Liver (tissue), 9 donors: ENCODE results near the gene MED15. TPM values are rescaled to one million over a fixed set of nuclear protein-coding genes. Genes with fewer than 3 reads are reported as not detected.

ENCODE experiments used
- DNase-seq: peaks from one replicate; pipeline ENCODE4 v3.0.0-alpha.2; 2017; ENCODE audit warnings: low spot score
- H3K27ac ChIP-seq, 2 donors: one replicate each; pipeline ENCODE4 v1.7.0; 2013; ENCODE audit warnings: inconsistent platforms in 2 of 2, low read length in 2 of 2, control low read depth in 1 of 2, low read depth in 1 of 2, mild to moderate bottlenecking in 1 of 2
- H3K27me3 ChIP-seq, 4 donors: one replicate each; pipeline versions ENCODE4 v1.6.1 to v1.7.0; 2013; ENCODE audit warnings: low read length in 3 of 4, inconsistent platforms in 1 of 4, mild to moderate bottlenecking in 1 of 4, moderate library complexity in 1 of 4; ENCODE audit not compliant: control insufficient read depth in 4 of 4, insufficient read depth in 4 of 4
- H3K36me3 ChIP-seq, 4 donors: one replicate each; pipeline versions ENCODE4 v1.6.1 to v1.7.0; 2013; ENCODE audit warnings: low read length in 3 of 4, mild to moderate bottlenecking in 3 of 4, low read depth in 1 of 4, moderate library complexity in 1 of 4; ENCODE audit not compliant: control insufficient read depth in 4 of 4, insufficient read depth in 3 of 4
- H3K4me1 ChIP-seq, 4 donors: one replicate each; pipeline versions ENCODE4 v1.6.1 to v1.7.0; 2013; ENCODE audit warnings: low read length in 3 of 4, mild to moderate bottlenecking in 3 of 4, moderate library complexity in 1 of 4; ENCODE audit not compliant: control insufficient read depth in 4 of 4, insufficient read depth in 4 of 4
- H3K4me3 ChIP-seq, 3 donors: one replicate each; pipeline versions ENCODE4 v1.6.1 to v1.7.0; 2013; ENCODE audit warnings: low read length in 3 of 3, control low read depth in 1 of 3, low read depth in 1 of 3, mild to moderate bottlenecking in 1 of 3
- H3K9ac ChIP-seq, 2 donors: one replicate each; pipeline ENCODE4 v1.7.0; 2013; ENCODE audit warnings: low read length in 2 of 2, mild to moderate bottlenecking in 2 of 2, moderate library complexity in 2 of 2, control low read depth in 1 of 2, low read depth in 1 of 2
- H3K9me3 ChIP-seq, 4 donors: one replicate each; pipeline versions ENCODE4 v1.6.1 to v1.7.0; 2013; ENCODE audit warnings: low read length in 3 of 4; ENCODE audit not compliant: control insufficient read depth in 4 of 4
- CTCF ChIP-seq: fragments of 150-350 bp; IDR thresholded peaks from 2 replicates; pipeline ENCODE4 v1.5.1; 2017; ENCODE audit warnings: improper control_type of control experiment, low read depth, low read length; ENCODE audit not compliant: missing input control
- EGR1 ChIP-seq, 2 donors: IDR thresholded peaks; 2 replicates each; pipeline ENCODE4 v1.6.1; 2016 to 2018; ENCODE audit warnings: antibody characterized with exemption in 2 of 2, low read depth in 2 of 2
- FOXA1 ChIP-seq: IDR thresholded peaks from 2 replicates; pipeline ENCODE4 v1.6.1; 2016; ENCODE audit warnings: antibody characterized with exemption
- FOXA2 ChIP-seq: IDR thresholded peaks from 2 replicates; pipeline ENCODE4 v1.6.1; 2016; ENCODE audit warnings: antibody characterized with exemption
- GABPA ChIP-seq, 2 donors: IDR thresholded peaks in 1 of 2; conservative IDR thresholded peaks in 1 of 2; 2 replicates each; pipeline ENCODE4 v1.6.1; 2016; ENCODE audit warnings: antibody characterized with exemption in 2 of 2, mild to moderate bottlenecking in 1 of 2, moderate library complexity in 1 of 2
- HNF4A ChIP-seq, 2 donors: conservative IDR thresholded peaks; 2 replicates each; pipeline ENCODE4 v1.6.1; 2016; ENCODE audit warnings: antibody characterized with exemption in 2 of 2, mild to moderate bottlenecking in 2 of 2
- HNF4G ChIP-seq: IDR thresholded peaks from 2 replicates; pipeline ENCODE4 v1.6.1; 2016; ENCODE audit warnings: antibody characterized with exemption
- JUND ChIP-seq, 2 donors: IDR thresholded peaks; 2 replicates each; pipeline ENCODE4 v1.6.1; 2016; ENCODE audit warnings: antibody characterized with exemption in 2 of 2
- MAX ChIP-seq: IDR thresholded peaks from 2 replicates; pipeline ENCODE4 v1.6.1; 2016; ENCODE audit warnings: antibody characterized with exemption
- NR2F2 ChIP-seq: IDR thresholded peaks from 2 replicates; pipeline ENCODE4 v1.6.1; 2016; ENCODE audit warnings: antibody characterized with exemption
- REST ChIP-seq: IDR thresholded peaks from 2 replicates; pipeline ENCODE4 v1.6.1; 2016; ENCODE audit warnings: antibody characterized with exemption, mild to moderate bottlenecking
- SP1 ChIP-seq: IDR thresholded peaks from 2 replicates; pipeline ENCODE4 v1.6.1; 2018; ENCODE audit warnings: antibody characterized with exemption, mild to moderate bottlenecking
- TAF1 ChIP-seq: conservative IDR thresholded peaks from 2 replicates; pipeline ENCODE4 v1.6.1; 2016; ENCODE audit warnings: antibody characterized with exemption, mild to moderate bottlenecking
- YY1 ChIP-seq: IDR thresholded peaks from 2 replicates; pipeline ENCODE4 v1.6.1; 2016; ENCODE audit warnings: antibody characterized with exemption, mild to moderate bottlenecking
- ZBTB33 ChIP-seq: IDR thresholded peaks from 2 replicates; pipeline ENCODE4 v1.6.1; 2016; ENCODE audit warnings: antibody characterized with exemption
- WGBS: extraction: QIAGEN DNeasy Blood & Tissue Kit; methylation state at CpG from one replicate; pipeline ENCODE4 v1.1.7; 2013; 5-methylcytosine and 5-hydroxymethylcytosine counted together
- polyA plus RNA-seq, 2 donors: library from polyadenylated mRNA; stranded (reverse) in 1 of 2; unstranded in 1 of 2; fragments of 200-250 nt in 1 of 2; fragments of >200 nt in 1 of 2; fragmentation: Nextera tagmentation in 1 of 2; extraction: Ambion mirVana in 1 of 2; gene quantifications; one replicate each; pipeline versions ENCODE4 v1.2.1 to v1.2.3, GENCODE V29; 2013 to 2015
- total RNA-seq, 2 donors: library from RNA; depleted of rRNA; stranded (reverse); fragments of >200 nt; gene quantifications; one replicate each; pipeline ENCODE4 v1.2.3, GENCODE V29; 2014
- donor health status: healthy.
- donor health status: healthy.
- donor health status: healthy.
- donor health status: healthy.
- donor health status: healthy.

Gene MED15
- total and polyA plus RNA-seq, 4 donors = 9.7 to 28.0 (median 16.2) TPM

GRCh38 chr22:20511578-20512229 lies 4.3 kb downstream of the MED15 start:
- DNase-seq = no peak
- Histone ChIP-seq H3K9ac (no peak overlapping the region), H3K4me1 (peaks cover 4 to 27% (median 23%) of the 10 kb centered on the region in 4 donors), H3K36me3 (peaks cover 0 to 6% (median under 1%) of the 10 kb centered on the region in 4 donors), H3K27me3 (no peaks in the 10 kb centered on the region), H3K27ac (no peak overlapping the region), H3K4me3 (no peak overlapping the region), H3K9me3 (no peaks in the 10 kb centered on the region)
- 62% methylated on average over 4 of the region's 4 CpGs for WGBS
- TF ChIP-seq MAX (no peak), HNF4G (no peak), NR2F2 (no peak), FOXA1 (no peak), FOXA2 (no peak), HNF4A (conservative IDR thresholded peaks at IDR 0.05) (no peak), JUND (IDR thresholded peaks at IDR 0.05) (no peak), ZBTB33 (no peak), REST (no peak), CTCF (no peak), GABPA (IDR thresholded peaks at IDR 0.05 in 1 of 2, conservative IDR thresholded peaks at IDR 0.05 in 1 of 2) (no peak), TAF1 (no peak), YY1 (no peak), SP1 (no peak), EGR1 (IDR thresholded peaks at IDR 0.05; ENCODE audit: low read depth in 2 of 2) (no peak)
